Neural cell (in vitro differentiated cells): Measurements from ENCODE around the gene RTF1. TPM values are rescaled to one million over a fixed set of nuclear protein-coding genes. Genes with fewer than 3 reads are reported as not detected.

Experiments
- H2AFZ ChIP-seq: fragments of 200-600, 300-800 bp; sonication (generic), shearing (Covaris generic); 2 replicates; pipeline ENCODE4 v1.6.0; 2014; ENCODE audit warnings: low read depth, mild to moderate bottlenecking, antibody characterized with exemption, low read length, moderate library complexity
- H3F3A ChIP-seq: fragments of 200-600 bp; shearing (Covaris generic); 2 replicates; pipeline ENCODE4 v1.6.1; 2016; ENCODE audit warnings: mild to moderate bottlenecking, moderate library complexity, mixed read lengths, antibody characterized with exemption, low read length; ENCODE audit not compliant: insufficient read depth, poor library complexity, severe bottlenecking
- H3K27ac ChIP-seq: fragments of 200-600, 300-800 bp; sonication (generic), shearing (Covaris generic); 2 replicates; pipeline ENCODE4 v1.5.1; 2014; ENCODE audit warnings: mild to moderate bottlenecking, low read length, moderate library complexity
- H3K27me3 ChIP-seq: fragments of 300-800, 200-600 bp; sonication (generic), shearing (Covaris generic); 2 replicates; pipeline ENCODE4 v1.6.0; 2014; ENCODE audit warnings: mild to moderate bottlenecking, low read depth, low read length, moderate library complexity; ENCODE audit not compliant: insufficient read depth
- H3K36me3 ChIP-seq: fragments of 300-800, 200-600 bp; sonication (generic), shearing (Covaris generic); 2 replicates; pipeline ENCODE4 v1.5.1; 2014; ENCODE audit warnings: mild to moderate bottlenecking, antibody characterized with exemption, low read length, moderate library complexity; ENCODE audit not compliant: insufficient read depth
- H3K4me2 ChIP-seq: fragments of 300-800, 200-600 bp; sonication (generic), shearing (Covaris generic); 2 replicates; pipeline ENCODE4 v1.6.0; 2014; ENCODE audit warnings: mild to moderate bottlenecking, low read length
- H3K4me3 ChIP-seq: fragments of 300-800, 200-600 bp; sonication (generic), shearing (Covaris generic); 2 replicates; pipeline ENCODE4 v1.5.1; 2014; ENCODE audit warnings: mild to moderate bottlenecking, low read length, moderate library complexity
- H3K79me2 ChIP-seq: fragments of 200-600 bp; shearing (Covaris generic); replicated peaks from 2 replicates; pipeline ENCODE4 v1.6.0; 2014; ENCODE audit warnings: mild to moderate bottlenecking, low read length, moderate library complexity; ENCODE audit not compliant: insufficient read depth
- H3K9ac ChIP-seq: fragments of 300-800, 200-600 bp; sonication (generic), shearing (Covaris generic); 2 replicates; pipeline ENCODE4 v1.6.1; 2016; ENCODE audit warnings: mild to moderate bottlenecking, low read length, mixed read lengths
- H3K9me2 ChIP-seq: fragments of 200-600 bp; shearing (Covaris generic); 2 replicates; pipeline ENCODE4 v1.6.1; 2016; ENCODE audit warnings: mild to moderate bottlenecking, low read length, mixed read lengths; ENCODE audit not compliant: insufficient read depth
- H3K9me3 ChIP-seq: fragments of 200-600, 300-800 bp; sonication (generic), shearing (Covaris generic); 2 replicates; pipeline ENCODE4 v1.6.1; 2016; ENCODE audit warnings: mild to moderate bottlenecking, mixed run types, low read length, moderate library complexity, mixed read lengths
- H4K20me1 ChIP-seq: fragments of 200-600 bp; shearing (Covaris generic); 2 replicates; pipeline ENCODE4 v1.6.1; 2016; ENCODE audit warnings: mild to moderate bottlenecking, mixed run types; ENCODE audit not compliant: insufficient read depth
- CTCF ChIP-seq: fragments of 450-650 bp; IDR thresholded peaks from 2 replicates; pipeline ENCODE4 v1.5.1; 2014; ENCODE audit warnings: antibody characterized with exemption, mild to moderate bottlenecking, moderate library complexity; ENCODE audit not compliant: poor library complexity, severe bottlenecking
- EP300 ChIP-seq: fragments of 450-650 bp; conservative IDR thresholded peaks from 2 replicates; pipeline ENCODE4 v1.6.1; 2014; ENCODE audit warnings: antibody characterized with exemption, mild to moderate bottlenecking, moderate library complexity; ENCODE audit not compliant: poor library complexity, severe bottlenecking
- EZH2 ChIP-seq: fragments of 200-600, 300-800 bp; shearing (Covaris generic), sonication (generic); IDR thresholded peaks from 2 replicates; pipeline ENCODE4 v1.6.1; 2014; ENCODE audit warnings: antibody characterized with exemption, low read length, borderline replicate concordance, mild to moderate bottlenecking; ENCODE audit not compliant: insufficient read depth, poor library complexity, severe bottlenecking
- MXI1 ChIP-seq: fragments of 450-650 bp; conservative IDR thresholded peaks from 2 replicates; pipeline ENCODE4 v1.6.1; 2014; ENCODE audit warnings: antibody characterized with exemption, mild to moderate bottlenecking; ENCODE audit not compliant: poor library complexity, severe bottlenecking
- POLR2AphosphoS5 ChIP-seq: IDR thresholded peaks from 2 replicates; pipeline ENCODE4 v1.6.1; 2012
- RAD21 ChIP-seq: fragments of 450-650 bp; conservative IDR thresholded peaks from 2 replicates; pipeline ENCODE4 v1.6.1; 2014; ENCODE audit warnings: antibody characterized with exemption, mild to moderate bottlenecking, moderate library complexity
- REST ChIP-seq: IDR thresholded peaks from 2 replicates; pipeline ENCODE4 v1.6.1; 2012; ENCODE audit warnings: borderline replicate concordance
- SMC3 ChIP-seq: fragments of 450-650 bp; conservative IDR thresholded peaks from 2 replicates; pipeline ENCODE4 v1.6.1; 2014; ENCODE audit warnings: antibody characterized with exemption, mild to moderate bottlenecking, moderate library complexity; ENCODE audit not compliant: poor library complexity
- TAF1 ChIP-seq: IDR thresholded peaks from 2 replicates; pipeline ENCODE4 v1.6.1; 2012; ENCODE audit warnings: low read depth
- polyA plus RNA-seq: library from polyadenylated mRNA; depleted of rRNA; stranded (reverse); fragments of >200 nt; gene quantifications from 2 replicates; pipeline ENCODE4 v1.2.3, GENCODE V29; 2014

Gene RTF1
- polyA plus RNA-seq, 1 donor from 2014 or later, result 84.1 TPM

DNA sequence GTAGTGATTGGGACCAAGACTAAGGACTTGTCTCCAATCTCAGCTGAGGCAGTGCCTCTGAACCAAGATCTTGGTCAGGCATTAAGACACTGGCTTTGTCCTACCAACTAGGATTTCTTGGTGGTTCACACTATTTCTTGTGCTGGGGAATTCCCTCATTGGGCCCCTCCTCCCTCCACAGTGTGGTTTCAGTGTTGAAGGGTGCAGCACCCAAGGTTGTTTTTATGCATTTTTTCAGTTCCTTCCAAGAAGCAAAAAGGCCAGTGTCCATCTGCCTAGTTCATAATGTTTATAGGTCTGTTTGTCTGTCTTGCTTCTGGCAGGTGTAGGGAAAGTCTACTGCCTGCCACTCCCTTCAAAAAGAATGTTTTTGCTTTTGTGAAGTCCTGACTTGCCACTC is 66.2 kb downstream of the RTF1 start:
- H3K36me3 ChIP-seq, result peaks cover 14% of the 10 kb centered on the region
- H3K27ac ChIP-seq, result no peak overlapping the region
- no peaks in the 10 kb centered on the region for H3K9me3 ChIP-seq

DNA sequence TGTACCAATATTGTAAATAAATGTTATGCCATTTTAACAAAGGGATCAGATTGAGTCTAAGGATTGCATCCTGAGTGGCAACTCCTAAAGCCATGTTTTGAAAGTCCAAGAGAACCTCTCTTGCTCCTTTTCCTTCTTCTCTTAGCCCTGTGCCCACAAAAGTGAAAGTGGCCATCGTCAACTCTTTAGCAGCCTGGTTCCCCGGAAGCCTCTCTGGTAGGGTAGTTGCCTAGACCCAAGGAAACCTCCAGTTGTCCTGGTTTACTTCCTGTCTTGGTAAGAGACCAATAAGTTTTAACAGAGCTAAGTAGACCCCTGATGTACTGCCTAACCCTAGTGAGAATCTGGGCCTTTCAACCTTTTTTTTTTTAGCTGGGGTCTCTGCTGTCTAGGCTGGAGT is 66.6 kb downstream of the RTF1 start:
- Histone ChIP-seq H3K4me3 (no peak overlapping the region), H3K9me2 (no peaks in the 10 kb centered on the region), H3K36me3 (peaks cover 14% of the 10 kb centered on the region), H2AFZ (no peak overlapping the region), H3F3A (no peaks in the 10 kb centered on the region), H3K9me3 (no peaks in the 10 kb centered on the region), H3K27me3 (no peaks in the 10 kb centered on the region), H3K4me2 (no peak overlapping the region), H3K27ac (no peak overlapping the region), H4K20me1 (no peaks in the 10 kb centered on the region), H3K79me2 (no peaks in the 10 kb centered on the region), H3K9ac (no peak overlapping the region)
- TF ChIP-seq POLR2AphosphoS5, result no peak
- no peak for TF ChIP-seq RAD21
- no peak for TF ChIP-seq REST
- TF ChIP-seq CTCF, result no peak
- no peak for TF ChIP-seq MXI1
- TF ChIP-seq EZH2, result no peak

More for the DNA sequence above, 66.2 kb downstream of the RTF1 start:
- H3K4me2 ChIP-seq, result no peak overlapping the region
- no peak overlapping the region for H2AFZ ChIP-seq
- no peaks in the 10 kb centered on the region for H3K9me2 ChIP-seq
- H3K27me3 ChIP-seq, result no peaks in the 10 kb centered on the region
- TF ChIP-seq EP300, result no peak
- TF ChIP-seq MXI1, result no peak
- TF ChIP-seq POLR2AphosphoS5, result no peak
- no peak for TF ChIP-seq CTCF
- TF ChIP-seq TAF1, result no peak
- TF ChIP-seq RAD21, result no peak
- TF ChIP-seq EZH2, result no peak
- no peak for TF ChIP-seq SMC3
- TF ChIP-seq REST, result no peak
- no peaks in the 10 kb centered on the region for H3F3A ChIP-seq
- H4K20me1 ChIP-seq, result no peaks in the 10 kb centered on the region
- H3K79me2 ChIP-seq, result no peaks in the 10 kb centered on the region
- no peak overlapping the region for H3K9ac ChIP-seq
- H3K4me3 ChIP-seq, result no peak overlapping the region
